ENCODE measurements around the gene CCDC57.

The CCDC57 gene

GRCh38 chr17:82253179-82253544 is 40.5 kb upstream of the CCDC57 start:
- H3K4me3 ChIP-seq (ENCODE audit: low read depth, low read length) = no peak overlapping the region
- no peak for TF ChIP-seq CTCF (IDR thresholded peaks at IDR 0.05; ENCODE audit: low read depth, low read length)

GRCh38 chr17:82252511-82253178 is 40.0 kb upstream of the CCDC57 start:
- no peak for TF ChIP-seq CTCF (IDR thresholded peaks at IDR 0.05; ENCODE audit: low read depth, low read length)
- H3K4me3 ChIP-seq (ENCODE audit: low read depth, low read length) = no peak overlapping the region

GRCh38 chr17:82250868-82251500 is 38.3 kb upstream of the CCDC57 start:
- TF ChIP-seq CTCF (IDR thresholded peaks at IDR 0.05; ENCODE audit: low read depth, low read length) = no peak
- H3K4me3 ChIP-seq (ENCODE audit: low read depth, low read length) = no peak overlapping the region

- no peak for TF ChIP-seq CTCF (IDR thresholded peaks at IDR 0.05; ENCODE audit: low read depth, low read length)
- H3K4me3 ChIP-seq (ENCODE audit: low read depth, low read length) = no peak overlapping the region
These were observed 37.4 kb upstream of the CCDC57 start for GRCh38 chr17:82249896-82250581.

- no peak overlapping the region for H3K4me3 ChIP-seq (ENCODE audit: low read depth, low read length)
- no peak for TF ChIP-seq CTCF (IDR thresholded peaks at IDR 0.05; ENCODE audit: low read depth, low read length)
These were observed 36.4 kb upstream of the CCDC57 start for GRCh38 chr17:82248815-82249674.

GRCh38 chr17:82247856-82248671 is 35.4 kb upstream of the CCDC57 start:
- no peak overlapping the region for H3K4me3 ChIP-seq (ENCODE audit: low read depth, low read length)
- no peak for TF ChIP-seq CTCF (IDR thresholded peaks at IDR 0.05; ENCODE audit: low read depth, low read length)

All from WI38 (cell line).